Measurements from ENCODE around the gene FARP2.

The FARP2 gene

GRCh38 chr2:241491549-241492173 lies 135.6 kb downstream of the FARP2 start:
- H3K4me3 ChIP-seq (ENCODE audit: low read length in 2 of 2), result no peak overlapping the region

GRCh38 chr2:241492174-241492565 lies 136.1 kb downstream of the FARP2 start:
- Histone ChIP-seq H2BK120ac (ENCODE audit: low read depth, low read length) (no peak overlapping the region), H2BK5ac (ENCODE audit: low read length) (no peak overlapping the region), H3K4me1 (ENCODE audit: control insufficient read depth in 2 of 2, insufficient read depth in 1 of 2, low read depth in 1 of 2, low read length in 2 of 2) (no peaks in the 10 kb centered on the region), H2AFZ (ENCODE audit: low read length) (no peak overlapping the region), H3K9ac (ENCODE audit: low read depth, low read length, poor library complexity) (no peak overlapping the region), H2BK12ac (ENCODE audit: low read length) (no peak overlapping the region), H2BK15ac (ENCODE audit: low read length) (no peak overlapping the region), H3K27me3 (ENCODE audit: control insufficient read depth in 3 of 3, insufficient read depth in 3 of 3, low read depth in 1 of 3, low read length in 3 of 3) (no peaks in the 10 kb centered on the region), H3K4me3 (ENCODE audit: low read length in 2 of 2) (no peak overlapping the region), H3K27ac (replicated peaks; ENCODE audit: low read length) (no peak overlapping the region), H3K23ac (ENCODE audit: low read depth, low read length, poor library complexity) (no peak overlapping the region), H3K18ac (ENCODE audit: low read length) (no peak overlapping the region), H3K4me2 (ENCODE audit: insufficient read depth, low read length, poor library complexity, severe bottlenecking) (no peak overlapping the region), H4K8ac (ENCODE audit: low read depth, low read length) (no peak overlapping the region), H2AK5ac (ENCODE audit: low read depth, low read length) (no peak overlapping the region), H3K79me1 (ENCODE audit: low read depth, low read length) (no peaks in the 10 kb centered on the region), H4K91ac (ENCODE audit: low read depth, low read length, poor library complexity) (no peak overlapping the region), H3K4ac (ENCODE audit: low read length) (no peak overlapping the region), H3K14ac (ENCODE audit: low read length) (no peak overlapping the region), H3K36me3 (replicated peaks in 1 of 2; ENCODE audit: control insufficient read depth in 2 of 2, insufficient read depth in 2 of 2, low read length in 2 of 2) (peaks cover 31 to 49% of the 10 kb centered on the region in 2 donors), H3K9me3 (replicated peaks in 1 of 2; ENCODE audit: control insufficient read depth in 2 of 2, insufficient read depth in 1 of 2, low read depth in 1 of 2, low read length in 2 of 2) (no peaks in the 10 kb centered on the region)
- no CpG with 5 or more reads among the region's 7 CpGs for WGBS, 2 donors (ENCODE audit: extremely low coverage in 2 of 2, insufficient read length in 2 of 2, insufficient replicate concordance in 1 of 2)
- no peak for DNase-seq (ENCODE audit: low spot score)

More at GRCh38 chr2:241491549-241492173, 135.6 kb downstream of the FARP2 start:
- Histone ChIP-seq H3K14ac (ENCODE audit: low read length) (no peak overlapping the region), H2AFZ (ENCODE audit: low read length) (no peak overlapping the region), H3K4me1 (ENCODE audit: control insufficient read depth in 2 of 2, insufficient read depth in 1 of 2, low read depth in 1 of 2, low read length in 2 of 2) (no peaks in the 10 kb centered on the region), H3K4ac (ENCODE audit: low read length) (no peak overlapping the region), H3K9me3 (replicated peaks in 1 of 2; ENCODE audit: control insufficient read depth in 2 of 2, insufficient read depth in 1 of 2, low read depth in 1 of 2, low read length in 2 of 2) (peaks cover 0 to 2% of the 10 kb centered on the region in 2 donors), H3K36me3 (replicated peaks in 1 of 2; ENCODE audit: control insufficient read depth in 2 of 2, insufficient read depth in 2 of 2, low read length in 2 of 2) (peaks cover 27 to 44% of the 10 kb centered on the region in 2 donors), H3K23ac (ENCODE audit: low read depth, low read length, poor library complexity) (peak overlapping the region; percentile 1), H3K27me3 (ENCODE audit: control insufficient read depth in 3 of 3, insufficient read depth in 3 of 3, low read depth in 1 of 3, low read length in 3 of 3) (no peaks in the 10 kb centered on the region), H3K27ac (replicated peaks; ENCODE audit: low read length) (no peak overlapping the region), H2BK15ac (ENCODE audit: low read length) (no peak overlapping the region), H3K79me1 (ENCODE audit: low read depth, low read length) (no peaks in the 10 kb centered on the region), H3K9ac (ENCODE audit: low read depth, low read length, poor library complexity) (no peak overlapping the region), H4K8ac (ENCODE audit: low read depth, low read length) (no peak overlapping the region), H2BK120ac (ENCODE audit: low read depth, low read length) (no peak overlapping the region), H3K4me2 (ENCODE audit: insufficient read depth, low read length, poor library complexity, severe bottlenecking) (no peak overlapping the region), H3K18ac (ENCODE audit: low read length) (no peak overlapping the region), H2BK12ac (ENCODE audit: low read length) (no peak overlapping the region), H2AK5ac (ENCODE audit: low read depth, low read length) (no peak overlapping the region), H2BK5ac (ENCODE audit: low read length) (no peak overlapping the region), H4K91ac (ENCODE audit: low read depth, low read length, poor library complexity) (no peak overlapping the region)
- no CpG with 5 or more reads among the region's 15 CpGs for WGBS, 2 donors (ENCODE audit: extremely low coverage in 2 of 2, insufficient read length in 2 of 2, insufficient replicate concordance in 1 of 2)
- DNase-seq (ENCODE audit: low spot score), result no peak

- H3K4ac ChIP-seq (ENCODE audit: low read length), result no peak overlapping the region
- H2BK15ac ChIP-seq (ENCODE audit: low read length), result no peak overlapping the region
- peaks cover 4% of the 10 kb centered on the region for H3K79me1 ChIP-seq (ENCODE audit: low read depth, low read length)
- H3K23ac ChIP-seq (ENCODE audit: low read depth, low read length, poor library complexity), result no peak overlapping the region
- no peak overlapping the region for H2AK5ac ChIP-seq (ENCODE audit: low read depth, low read length)
- no peak overlapping the region for H3K9ac ChIP-seq (ENCODE audit: low read depth, low read length, poor library complexity)
- no peak overlapping the region for H3K27ac ChIP-seq (replicated peaks; ENCODE audit: low read length)
- H3K27me3 ChIP-seq (ENCODE audit: control insufficient read depth in 3 of 3, insufficient read depth in 3 of 3, low read depth in 1 of 3, low read length in 3 of 3), result no peaks in the 10 kb centered on the region
- H3K4me2 ChIP-seq (ENCODE audit: insufficient read depth, low read length, poor library complexity, severe bottlenecking), result no peak overlapping the region
- no peak for DNase-seq (ENCODE audit: low spot score)
- H4K8ac ChIP-seq (ENCODE audit: low read depth, low read length), result no peak overlapping the region
- WGBS, 2 donors (ENCODE audit: extremely low coverage in 2 of 2, insufficient read length in 2 of 2, insufficient replicate concordance in 1 of 2), result no CpG with 5 or more reads among the region's 10 CpGs
- H2AFZ ChIP-seq (ENCODE audit: low read length), result no peak overlapping the region
- H2BK5ac ChIP-seq (ENCODE audit: low read length), result no peak overlapping the region
- H3K14ac ChIP-seq (ENCODE audit: low read length), result no peak overlapping the region
- H4K91ac ChIP-seq (ENCODE audit: low read depth, low read length, poor library complexity), result no peak overlapping the region
- no peak overlapping the region for H2BK12ac ChIP-seq (ENCODE audit: low read length)
- no peak overlapping the region for H2BK120ac ChIP-seq (ENCODE audit: low read depth, low read length)
- no peak overlapping the region for H3K4me3 ChIP-seq (ENCODE audit: low read length in 2 of 2)
- H3K18ac ChIP-seq (ENCODE audit: low read length), result no peak overlapping the region
- H3K36me3 ChIP-seq (replicated peaks in 1 of 2; ENCODE audit: control insufficient read depth in 2 of 2, insufficient read depth in 2 of 2, low read length in 2 of 2), result peaks cover 39 to 56% of the 10 kb centered on the region in 2 donors
- no peaks in the 10 kb centered on the region for H3K9me3 ChIP-seq (replicated peaks in 1 of 2; ENCODE audit: control insufficient read depth in 2 of 2, insufficient read depth in 1 of 2, low read depth in 1 of 2, low read length in 2 of 2)
- no peaks in the 10 kb centered on the region for H3K4me1 ChIP-seq (ENCODE audit: control insufficient read depth in 2 of 2, insufficient read depth in 1 of 2, low read depth in 1 of 2, low read length in 2 of 2)
Measured at GRCh38 chr2:241493092-241493491, 137.0 kb downstream of the FARP2 start.

- no peak overlapping the region for H3K18ac ChIP-seq (ENCODE audit: low read length)
- no CpG with 5 or more reads among the region's 16 CpGs for WGBS, 2 donors (ENCODE audit: extremely low coverage in 2 of 2, insufficient read length in 2 of 2, insufficient replicate concordance in 1 of 2)
- no peak overlapping the region for H2BK5ac ChIP-seq (ENCODE audit: low read length)
- H2BK15ac ChIP-seq (ENCODE audit: low read length), result no peak overlapping the region
- no peak for DNase-seq (ENCODE audit: low spot score)
- no peak overlapping the region for H3K14ac ChIP-seq (ENCODE audit: low read length)
- no peak overlapping the region for H4K8ac ChIP-seq (ENCODE audit: low read depth, low read length)
- H3K79me1 ChIP-seq (ENCODE audit: low read depth, low read length), result peaks cover 14% of the 10 kb centered on the region
- peaks cover 52 to 69% of the 10 kb centered on the region in 2 donors for H3K36me3 ChIP-seq (replicated peaks in 1 of 2; ENCODE audit: control insufficient read depth in 2 of 2, insufficient read depth in 2 of 2, low read length in 2 of 2)
- no peaks in the 10 kb centered on the region for H3K9me3 ChIP-seq (replicated peaks in 1 of 2; ENCODE audit: control insufficient read depth in 2 of 2, insufficient read depth in 1 of 2, low read depth in 1 of 2, low read length in 2 of 2)
- no peak overlapping the region for H4K91ac ChIP-seq (ENCODE audit: low read depth, low read length, poor library complexity)
- H2AK5ac ChIP-seq (ENCODE audit: low read depth, low read length), result no peak overlapping the region
- H3K9ac ChIP-seq (ENCODE audit: low read depth, low read length, poor library complexity), result no peak overlapping the region
- no peaks in the 10 kb centered on the region for H3K27me3 ChIP-seq (ENCODE audit: control insufficient read depth in 3 of 3, insufficient read depth in 3 of 3, low read depth in 1 of 3, low read length in 3 of 3)
- H3K4me3 ChIP-seq (ENCODE audit: low read length in 2 of 2), result no peak overlapping the region
- H3K4ac ChIP-seq (ENCODE audit: low read length), result no peak overlapping the region
- H3K4me1 ChIP-seq (ENCODE audit: control insufficient read depth in 2 of 2, insufficient read depth in 1 of 2, low read depth in 1 of 2, low read length in 2 of 2), result no peaks in the 10 kb centered on the region
- no peak overlapping the region for H3K23ac ChIP-seq (ENCODE audit: low read depth, low read length, poor library complexity)
- no peak overlapping the region for H2AFZ ChIP-seq (ENCODE audit: low read length)
- no peak overlapping the region for H3K4me2 ChIP-seq (ENCODE audit: insufficient read depth, low read length, poor library complexity, severe bottlenecking)
- no peak overlapping the region for H3K27ac ChIP-seq (replicated peaks; ENCODE audit: low read length)
- no peak overlapping the region for H2BK120ac ChIP-seq (ENCODE audit: low read depth, low read length)
- H2BK12ac ChIP-seq (ENCODE audit: low read length), result no peak overlapping the region
Measured at GRCh38 chr2:241494311-241494908, 138.3 kb downstream of the FARP2 start.
